Stomach (tissue), 4 donors: ENCODE results near the gene PAK2.

Experiments
- CTCF ChIP-seq, 7 experiments: fragments of 450-650 bp in 4 of 7; fragments of 200-600 bp in 3 of 7; sonication (generic) in 3 of 7; IDR thresholded peaks; one replicate each; pipeline ENCODE4 v1.5.1; 2016 to 2019; ENCODE audit warnings: antibody characterized with exemption in 7 of 7, control low read depth in 2 of 7, mild to moderate bottlenecking in 1 of 7
- EP300 ChIP-seq: sonication (generic); formaldehyde crosslinking; IDR thresholded peaks from one replicate; pipeline ENCODE4 v1.6.1; 2017; ENCODE audit warnings: antibody characterized with exemption
- POLR2A ChIP-seq, 4 donors: fragments of 450-650 bp; IDR thresholded peaks; one replicate each; pipeline ENCODE4 v1.6.1; 2016; ENCODE audit warnings: antibody characterized with exemption in 4 of 4, control low read depth in 2 of 4, mild to moderate bottlenecking in 1 of 4, moderate library complexity in 1 of 4

GRCh38 chr3:196778755-196779154 is 39.1 kb downstream of the PAK2 start:
- TF ChIP-seq CTCF (IDR thresholded peaks at IDR 0.05) (no peak), POLR2A (IDR thresholded peaks at IDR 0.05) (no peak), EP300 (no peak)
